ENCODE measurements around the gene WDR48. TPM values are rescaled to one million over a fixed set of nuclear protein-coding genes. Genes with fewer than 3 reads are reported as not detected.
A peak's percentile ranks its signal among the peaks of the same experiment; 100 is the strongest.

Gene WDR48
- total RNA-seq, 3 donors from 2014 or later: 33.0 to 46.8 (median 37.5) TPM

DNA sequence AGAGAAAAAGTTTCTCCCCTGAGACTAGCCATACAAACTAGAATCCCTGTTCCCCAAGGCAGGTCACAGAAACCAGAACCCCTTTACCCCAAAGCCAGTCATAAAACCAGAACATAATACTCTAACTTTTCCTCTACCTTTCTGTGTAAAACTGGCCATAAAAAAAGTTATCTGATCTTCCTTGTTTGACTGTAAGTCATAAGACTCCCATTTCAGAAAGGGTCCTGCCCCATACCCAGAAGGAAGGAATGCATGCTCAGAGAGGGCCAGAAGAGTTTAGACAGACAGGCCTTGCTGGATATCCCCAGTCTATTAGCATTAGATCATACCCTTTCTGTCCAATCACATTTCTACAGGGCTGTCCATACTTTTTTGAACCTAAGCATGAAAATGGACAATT, 27.3 kb upstream of the WDR48 start:
- ATAC-seq (peak; percentile 56), DNase-seq (no peak)
- Histone ChIP-seq H3K4me3 (no peak overlapping the region), H3K9me3 (no peaks in the 10 kb centered on the region), H3K4me1 (ENCODE audit: low read depth) (no peaks in the 10 kb centered on the region), H3K36me3 (ENCODE audit: low read depth) (no peaks in the 10 kb centered on the region)
- intact Hi-C loops (cut with DNase I, micrococcal nuclease): no loop called here
- no peak for TF ChIP-seq CTCF (IDR thresholded peaks at IDR 0.05)

GRCh38 chr3:39025222-39025970, 26.4 kb upstream of the WDR48 start:
- intact Hi-C loops (cut with DNase I, micrococcal nuclease): no loop called here
- ATAC-seq (peak; percentile 48), DNase-seq (no peak)
- Histone ChIP-seq H3K36me3 (ENCODE audit: low read depth) (no peaks in the 10 kb centered on the region), H3K4me3 (no peak overlapping the region), H3K4me1 (ENCODE audit: low read depth) (no peaks in the 10 kb centered on the region), H3K9me3 (no peaks in the 10 kb centered on the region)
- TF ChIP-seq CTCF (IDR thresholded peaks at IDR 0.05): no peak

DNA sequence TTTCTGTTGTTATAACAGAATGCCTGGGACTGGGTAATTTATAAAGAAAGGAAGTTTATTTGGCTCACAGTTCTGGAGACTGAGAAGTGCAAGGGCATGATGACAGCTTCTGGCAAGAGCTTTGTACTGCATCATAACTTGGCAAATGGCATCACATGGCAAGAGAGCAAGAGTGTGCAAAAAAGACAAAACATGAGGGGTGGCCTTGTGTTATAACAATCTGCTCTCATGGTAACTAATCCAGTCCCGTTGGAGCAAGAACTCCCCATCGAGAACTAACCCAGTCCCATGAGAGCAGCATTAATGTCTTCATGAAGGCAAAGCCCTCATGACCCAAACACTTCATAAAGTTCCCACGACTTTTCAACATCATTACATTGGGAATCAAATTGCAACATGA, 23.3 kb upstream of the WDR48 start:
- Histone ChIP-seq H3K9me3 (no peaks in the 10 kb centered on the region), H3K36me3 (ENCODE audit: low read depth) (no peaks in the 10 kb centered on the region), H3K4me1 (ENCODE audit: low read depth) (no peaks in the 10 kb centered on the region), H3K4me3 (no peak overlapping the region)
- DNase-seq (no peak), ATAC-seq (no peak)
- TF ChIP-seq CTCF (IDR thresholded peaks at IDR 0.05): no peak
- intact Hi-C loops (cut with DNase I, micrococcal nuclease): no loop called here

DNA sequence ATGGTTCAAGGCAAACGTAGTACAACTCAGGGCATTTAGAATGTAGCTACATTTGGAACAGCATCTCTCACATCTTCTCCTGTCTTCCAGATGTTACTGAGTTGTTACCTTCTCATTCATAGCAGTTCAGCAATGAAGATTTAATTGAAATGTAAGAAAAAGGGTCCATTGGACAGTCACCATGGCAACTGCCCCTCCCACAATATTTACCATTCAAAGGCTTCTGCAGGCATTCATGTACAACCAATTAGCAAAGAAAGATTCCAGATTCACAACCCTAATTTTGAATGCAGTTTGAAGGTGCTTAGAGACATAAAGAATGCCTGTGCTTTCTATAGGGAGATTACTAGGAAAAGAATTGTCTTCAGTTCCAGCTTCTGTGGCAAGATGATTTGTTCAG, 22.3 kb upstream of the WDR48 start:
- no peaks in the 10 kb centered on the region for H3K4me1 ChIP-seq (ENCODE audit: low read depth)
- ATAC-seq (no peak), DNase-seq (no peak)
- no peaks in the 10 kb centered on the region for H3K9me3 ChIP-seq
- H3K36me3 ChIP-seq (ENCODE audit: low read depth): no peaks in the 10 kb centered on the region
- TF ChIP-seq CTCF (IDR thresholded peaks at IDR 0.05): no peak
- no peak overlapping the region for H3K4me3 ChIP-seq
- intact Hi-C loops (cut with DNase I, micrococcal nuclease): no loop called here

DNA sequence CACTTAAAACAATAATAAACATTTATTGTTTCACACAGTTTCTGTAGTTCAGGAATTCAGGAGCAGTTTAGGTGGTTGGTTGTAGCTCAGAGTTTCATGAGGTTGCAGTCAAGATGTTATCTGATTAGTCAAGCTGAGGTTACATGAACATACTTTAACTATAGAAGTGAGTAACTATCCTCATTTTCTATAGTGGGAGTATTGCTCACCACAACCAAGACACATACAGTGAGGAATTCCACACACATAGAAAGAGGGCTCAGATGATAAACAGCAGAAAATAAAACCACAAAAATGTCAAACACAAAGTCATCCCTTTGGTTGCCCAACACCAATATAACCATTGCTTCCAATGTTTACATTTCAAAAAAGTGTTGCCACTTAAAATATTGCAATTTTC, 13.7 kb upstream of the WDR48 start:
- ATAC-seq: no peak
- no peaks in the 10 kb centered on the region for H3K4me1 ChIP-seq (ENCODE audit: low read depth)
- H3K36me3 ChIP-seq (ENCODE audit: low read depth): no peaks in the 10 kb centered on the region
- H3K9me3 ChIP-seq: no peaks in the 10 kb centered on the region
- intact Hi-C loops (cut with DNase I, micrococcal nuclease): no loop called here
- DNase-seq: no peak
- no peak overlapping the region for H3K4me3 ChIP-seq
- TF ChIP-seq CTCF (IDR thresholded peaks at IDR 0.05): no peak

GRCh38 chr3:39050029-39050428, 1.8 kb upstream of the WDR48 start:
- Histone ChIP-seq H3K9me3 (no peaks in the 10 kb centered on the region), H3K4me3 (no peak overlapping the region), H3K36me3 (ENCODE audit: low read depth) (no peaks in the 10 kb centered on the region), H3K4me1 (ENCODE audit: low read depth) (peaks cover 15% of the 10 kb centered on the region)
- no peak for TF ChIP-seq CTCF (IDR thresholded peaks at IDR 0.05)
- DNase-seq (no peak), ATAC-seq (peak; percentile 43)
- intact Hi-C loops (cut with DNase I, micrococcal nuclease): no loop called here

Data from mucosa of descending colon (tissue), 3 donors.